Uterus (tissue), 2 donors: ENCODE data around the gene RELL1.

Experiments used
- CTCF ChIP-seq, 4 experiments: fragments of 200-600 bp in 2 of 4; fragments of 450-650 bp in 2 of 4; sonication (generic) in 2 of 4; IDR thresholded peaks; one replicate each; pipeline ENCODE4 v1.5.1; 2016 to 2019; ENCODE audit warnings: antibody characterized with exemption in 4 of 4, mild to moderate bottlenecking in 2 of 4, moderate library complexity in 1 of 4
- POLR2A ChIP-seq, 2 donors: fragments of 450-650 bp; IDR thresholded peaks; one replicate each; pipeline ENCODE4 v1.6.1; 2016; ENCODE audit warnings: antibody characterized with exemption in 2 of 2, mild to moderate bottlenecking in 1 of 2, moderate library complexity in 1 of 2

DNA sequence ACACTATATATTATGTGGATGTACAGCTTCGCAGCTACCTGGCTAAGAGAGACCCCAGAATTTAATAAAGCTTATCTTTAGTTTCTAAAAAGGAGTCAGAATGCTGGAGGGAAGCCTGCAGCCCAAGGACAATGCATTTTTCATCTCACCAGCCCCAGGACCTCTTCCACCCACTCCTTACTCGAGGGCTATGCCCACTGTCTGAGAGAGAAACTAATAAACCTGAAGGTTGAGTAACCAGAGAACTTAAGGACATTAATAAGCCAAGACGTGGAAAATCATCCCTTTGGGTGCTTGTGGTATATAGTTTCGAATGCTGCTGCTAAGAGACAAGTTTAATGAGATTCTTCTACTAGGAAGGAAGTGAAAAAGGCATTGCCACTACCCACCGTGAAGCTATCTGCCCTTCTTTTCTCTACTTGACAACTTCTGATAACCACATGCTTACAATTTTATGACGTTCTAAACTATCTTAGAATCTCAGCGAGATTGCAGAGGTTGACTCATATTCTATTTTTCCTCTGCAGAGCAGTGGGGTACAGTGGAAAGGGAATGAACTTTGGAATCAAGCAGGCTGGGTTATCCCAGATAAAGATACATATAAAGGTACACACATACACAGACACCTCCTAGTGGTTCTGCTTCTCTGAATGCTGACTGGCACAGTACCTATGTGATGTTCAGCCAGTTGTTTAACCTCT lies 3.3 kb downstream of the RELL1 start:
- TF ChIP-seq CTCF (IDR thresholded peaks at IDR 0.05) (no peak), POLR2A (IDR thresholded peaks at IDR 0.05) (no peak)
